Measurements from ENCODE around the gene GLOD5.

The GLOD5 gene

GRCh38 chrX:48769230-48769629 lies 7.7 kb downstream of the GLOD5 start:
- no peak for DNase-seq

- DNase-seq, result no peak
These were observed 8.7 kb downstream of the GLOD5 start for GRCh38 chrX:48770296-48770695.

DNA sequence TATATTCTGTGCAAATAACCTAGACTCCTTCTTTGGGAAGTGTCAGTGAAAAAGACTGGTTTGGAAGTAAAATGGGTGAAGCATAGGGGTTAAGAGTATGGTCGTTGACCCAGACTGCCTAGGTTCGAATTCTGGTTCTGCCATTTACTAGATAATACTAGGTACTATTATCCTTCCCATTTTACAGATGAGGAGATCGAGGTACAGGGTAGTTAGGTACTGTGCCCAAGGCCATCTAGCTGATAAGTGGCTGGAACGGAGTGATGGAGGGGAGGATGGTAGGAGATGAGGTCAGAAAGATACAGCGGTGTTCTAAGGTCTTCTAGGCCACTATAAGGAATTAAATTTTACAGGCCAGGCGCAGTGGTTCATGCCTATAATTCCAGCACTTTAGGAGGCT lies 11.1 kb downstream of the GLOD5 start:
- DNase-seq, result no peak

DNA sequence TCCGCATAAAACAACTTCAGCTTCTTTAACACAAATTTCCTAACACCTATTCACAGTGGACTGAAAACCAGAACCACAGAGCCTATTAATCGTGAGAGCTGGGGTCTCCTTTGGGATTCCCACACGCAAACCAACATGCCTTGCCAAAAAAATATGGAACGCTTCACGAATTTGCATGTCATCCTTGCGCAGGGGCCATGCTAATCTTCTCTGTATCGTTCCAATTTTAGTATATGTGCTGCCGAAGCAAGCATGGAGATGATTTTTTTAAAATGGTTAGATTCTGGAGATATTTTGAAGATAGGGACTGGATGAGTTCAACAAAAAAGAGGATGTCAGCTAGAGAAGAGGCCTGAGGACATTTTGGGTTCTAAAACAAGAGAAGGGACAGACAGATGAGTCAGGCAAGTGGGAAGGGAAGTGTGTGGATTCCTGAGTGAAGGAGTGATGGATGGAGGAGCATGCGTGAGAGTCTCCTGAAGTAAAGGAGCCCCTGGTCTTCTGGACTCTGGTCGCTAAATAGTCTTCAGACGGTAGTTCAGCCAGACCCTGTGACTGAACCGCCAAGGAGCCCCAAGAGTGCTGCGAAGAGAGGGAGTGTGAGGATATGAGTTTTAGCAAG lies 15.4 kb downstream of the GLOD5 start:
- no peak for DNase-seq

DNA sequence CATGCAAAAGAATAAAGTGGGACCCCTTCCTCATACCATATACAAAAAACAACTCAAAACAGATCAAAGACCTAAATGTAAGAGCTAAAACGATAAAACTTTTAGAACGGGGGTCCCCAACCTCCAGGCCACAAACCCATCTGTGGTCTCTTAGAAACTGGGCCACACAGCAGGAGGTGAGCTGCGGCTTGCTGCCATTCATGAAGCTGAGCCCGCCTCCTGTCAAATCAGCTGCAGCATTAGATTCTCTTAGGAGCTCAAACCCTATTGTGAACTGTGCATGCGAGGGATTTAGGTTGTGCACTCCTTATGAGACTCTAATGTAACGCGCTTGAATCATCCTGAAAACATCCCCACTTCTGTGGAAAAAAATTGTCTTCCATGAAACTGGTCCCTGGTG lies 17.9 kb downstream of the GLOD5 start:
- DNase-seq, result no peak

GRCh38 chrX:48781705-48782104 lies 20.2 kb downstream of the GLOD5 start:
- no peak for DNase-seq

- no peak for DNase-seq
These were observed 20.7 kb downstream of the GLOD5 start for GRCh38 chrX:48782216-48782615.

DNA sequence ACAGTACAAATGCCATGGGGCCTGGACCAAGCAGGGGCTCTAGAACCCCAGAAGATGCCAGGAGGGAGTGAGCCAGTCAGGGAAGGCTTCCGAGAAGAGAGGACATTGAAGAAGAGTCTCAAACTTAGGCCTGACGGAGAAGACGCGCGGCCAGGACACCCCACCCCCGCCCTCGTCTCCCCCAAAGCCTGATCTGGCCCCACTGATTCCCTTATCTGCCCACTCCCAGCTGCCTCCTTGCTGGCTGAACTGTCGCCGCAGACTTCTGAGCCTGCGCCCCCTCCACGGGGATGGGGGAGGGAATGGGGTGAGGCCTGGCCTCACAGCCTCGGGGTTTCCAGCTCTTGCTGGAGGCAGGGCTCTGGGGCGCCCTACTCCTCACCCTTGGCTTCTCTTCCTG lies 21.2 kb downstream of the GLOD5 start:
- no peak for DNase-seq

DNA sequence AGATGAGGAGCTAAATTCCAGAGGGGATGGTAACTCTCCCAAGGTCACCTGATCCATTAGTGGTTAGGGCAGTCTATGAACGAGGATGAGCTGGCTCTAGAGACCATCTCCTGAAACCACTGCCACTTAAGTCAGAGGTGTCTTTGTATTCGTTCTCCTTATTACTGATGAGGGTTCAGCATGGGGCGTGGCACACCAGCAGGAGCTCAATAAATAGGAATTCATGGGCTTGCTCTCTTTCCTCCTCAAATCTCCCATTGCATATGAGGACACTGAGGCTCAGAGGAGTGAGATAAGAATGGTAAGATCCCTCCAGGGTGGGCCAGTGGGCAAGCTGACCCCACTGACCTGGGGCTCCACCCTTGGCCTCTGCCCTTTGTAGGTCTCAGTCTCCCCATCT lies 23.2 kb downstream of the GLOD5 start:
- no peak for DNase-seq

- no peak for DNase-seq
These were observed 23.6 kb downstream of the GLOD5 start for GRCh38 chrX:48785186-48785539.

- no peak for DNase-seq
These were observed 24.1 kb downstream of the GLOD5 start for GRCh38 chrX:48785540-48786214.

DNA sequence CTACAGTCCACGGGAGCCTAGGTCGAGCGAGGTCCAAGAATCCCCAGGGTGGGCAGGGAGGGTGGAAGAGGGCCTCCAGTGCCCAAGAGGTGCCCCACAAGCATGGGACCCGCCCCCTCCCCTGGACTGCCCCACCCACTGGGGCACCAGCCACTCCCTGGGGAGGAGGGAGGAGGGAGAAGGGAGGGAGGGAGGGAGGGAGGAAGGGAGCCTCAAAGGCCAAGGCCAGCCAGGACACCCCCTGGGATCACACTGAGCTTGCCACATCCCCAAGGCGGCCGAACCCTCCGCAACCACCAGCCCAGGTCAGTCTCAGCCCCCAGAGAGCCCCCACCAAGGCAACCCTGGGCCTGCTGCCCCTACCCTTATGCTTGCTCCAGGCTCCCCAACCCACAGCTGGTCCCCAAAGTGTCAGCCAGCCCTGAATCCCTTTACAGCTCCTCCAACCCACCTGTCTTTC lies 24.8 kb downstream of the GLOD5 start, which contains the start of gene GATA1:
Gene GATA1, plus strand, starts transcription at position 250 of the 460 bp plus-strand sequence. CDS start 4,520 bp downstream, outside the sequence.
- DNase-seq, result no peak

DNA sequence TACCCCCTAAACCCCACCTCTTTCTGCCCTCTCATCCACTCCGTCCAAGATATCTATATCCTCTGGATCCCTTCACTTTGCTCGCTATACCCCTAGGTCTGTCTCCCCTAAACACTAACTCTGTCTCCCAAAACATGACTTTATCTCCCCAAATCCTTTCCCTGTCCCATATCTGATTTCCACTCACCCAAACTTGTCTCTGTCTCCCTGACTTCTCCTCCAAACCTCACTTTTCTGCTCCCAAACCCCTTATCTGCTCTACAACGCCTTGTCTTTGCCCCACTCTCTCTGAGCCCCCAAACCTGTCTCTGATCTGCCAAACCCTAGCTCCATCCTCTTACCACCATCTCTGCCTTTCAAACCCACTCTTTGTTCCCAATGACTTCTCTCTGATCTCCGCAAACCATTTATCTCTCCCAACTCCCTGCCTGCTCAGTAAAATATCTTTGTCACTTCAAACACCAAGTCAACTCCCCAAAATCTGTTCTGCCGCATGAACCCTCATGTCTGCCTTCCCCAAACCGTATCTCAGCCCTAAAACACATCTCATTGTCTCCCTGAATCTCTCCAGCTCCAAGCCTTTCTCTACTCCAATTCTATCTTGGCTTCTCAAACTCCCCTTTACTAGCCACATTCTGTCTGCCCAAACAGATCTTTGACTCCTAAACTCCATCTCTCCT lies 25.4 kb downstream of the GLOD5 start:
- no peak for DNase-seq

- no peak for DNase-seq
These were observed 26.2 kb downstream of the GLOD5 start for GRCh38 chrX:48787505-48788443.

DNA sequence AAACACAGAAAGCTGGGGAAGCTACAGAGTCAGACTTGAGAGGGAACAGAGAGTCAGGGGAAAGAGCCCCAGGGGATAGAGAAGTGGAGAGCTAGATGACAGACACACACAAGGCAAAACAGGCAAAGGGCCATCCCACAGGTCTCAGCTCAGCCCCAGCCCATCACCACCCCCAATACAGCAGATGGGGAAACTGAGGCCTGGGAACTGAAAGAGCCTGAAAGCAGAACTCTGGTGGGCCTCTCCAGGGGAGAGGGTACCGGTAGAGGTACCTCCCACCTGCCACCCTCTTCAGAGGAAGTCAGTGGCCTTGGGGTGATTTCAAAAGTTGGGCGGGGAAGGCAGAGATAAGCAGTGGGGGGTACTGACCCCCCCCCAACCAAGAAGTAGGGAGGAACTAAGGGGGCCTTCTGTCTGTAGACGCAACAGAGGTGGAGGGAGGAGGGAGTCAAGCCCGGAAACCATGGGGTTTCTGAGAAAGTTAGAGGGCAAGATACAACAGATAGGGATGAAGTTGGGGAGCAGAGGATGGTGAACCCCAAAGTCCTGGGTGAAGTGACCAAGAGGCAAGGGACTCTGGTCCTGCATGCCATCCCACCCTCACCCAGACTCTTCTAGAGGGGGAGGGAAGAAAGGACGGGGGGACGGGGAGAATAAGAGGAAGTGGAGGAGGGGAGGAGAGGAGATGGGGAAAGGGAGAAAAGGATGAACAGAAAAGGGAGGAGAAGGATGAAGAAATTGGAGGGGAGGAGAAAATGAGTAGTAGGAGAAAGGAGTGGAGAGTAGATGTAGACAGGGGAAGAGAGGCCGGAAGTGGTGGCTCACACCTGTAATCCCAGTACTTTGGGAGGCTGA lies 28.0 kb downstream of the GLOD5 start:
- no peak for DNase-seq

GRCh38 chrX:48790477-48790876 lies 28.9 kb downstream of the GLOD5 start:
- no peak for DNase-seq

GRCh38 chrX:48791063-48791820 lies 29.7 kb downstream of the GLOD5 start:
- no peak for DNase-seq

DNA sequence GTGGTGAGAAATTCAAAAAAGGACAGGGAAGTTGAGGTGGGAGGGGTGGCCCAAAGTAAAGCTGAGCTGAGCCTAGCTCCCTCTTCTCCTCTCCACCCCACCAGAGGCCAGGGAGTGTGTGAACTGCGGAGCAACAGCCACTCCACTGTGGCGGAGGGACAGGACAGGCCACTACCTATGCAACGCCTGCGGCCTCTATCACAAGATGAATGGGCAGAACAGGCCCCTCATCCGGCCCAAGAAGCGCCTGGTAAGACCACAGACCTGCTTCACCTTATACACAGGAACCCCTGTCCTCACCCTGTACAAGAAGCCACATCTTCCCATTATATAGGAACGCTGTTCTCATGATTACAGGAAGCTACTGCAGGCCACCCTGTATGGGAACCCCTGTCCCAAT lies 30.7 kb downstream of the GLOD5 start:
- no peak for DNase-seq

DNA sequence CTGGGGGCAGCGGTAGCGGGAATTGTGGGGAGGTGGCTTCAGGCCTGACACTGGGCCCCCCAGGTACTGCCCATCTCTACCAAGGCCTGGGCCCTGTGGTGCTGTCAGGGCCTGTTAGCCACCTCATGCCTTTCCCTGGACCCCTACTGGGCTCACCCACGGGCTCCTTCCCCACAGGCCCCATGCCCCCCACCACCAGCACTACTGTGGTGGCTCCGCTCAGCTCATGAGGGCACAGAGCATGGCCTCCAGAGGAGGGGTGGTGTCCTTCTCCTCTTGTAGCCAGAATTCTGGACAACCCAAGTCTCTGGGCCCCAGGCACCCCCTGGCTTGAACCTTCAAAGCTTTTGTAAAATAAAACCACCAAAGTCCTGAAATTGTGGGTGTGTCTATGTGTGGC lies 32.4 kb downstream of the GLOD5 start:
- DNase-seq, result no peak

DNA sequence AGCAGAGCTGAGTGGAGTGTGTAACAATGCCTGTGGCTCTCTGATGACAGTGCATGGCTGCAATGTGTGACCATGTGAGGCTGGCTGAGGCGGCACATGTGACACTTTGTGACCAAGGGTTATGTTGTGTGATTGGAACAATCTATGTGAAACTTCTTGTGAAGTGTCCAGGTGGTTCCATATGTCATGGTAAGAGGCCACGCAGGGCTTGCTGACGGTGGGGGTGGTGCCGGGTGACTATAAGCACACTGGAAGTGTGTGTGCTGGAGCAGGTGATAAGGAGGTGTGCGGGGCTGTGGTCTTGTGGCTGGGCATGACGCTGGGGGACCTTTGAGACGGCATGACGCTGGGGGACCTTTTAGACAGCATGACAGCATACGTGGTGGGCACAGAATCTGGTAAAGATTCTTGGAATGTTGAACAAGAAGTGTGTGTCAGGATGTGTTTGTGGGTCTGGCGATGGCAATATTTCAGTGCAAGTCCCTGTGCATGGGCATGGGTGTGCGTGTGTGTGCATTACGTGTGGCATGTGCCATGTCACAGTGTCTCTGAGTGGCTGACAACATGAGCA lies 32.9 kb downstream of the GLOD5 start:
- DNase-seq, result no peak

Measured in activated CD4-positive, alpha-beta T cell treated with anti-CD3 and anti-CD28 coated beads, Interleukin-2, amount 50 U/mL, for 4 hours (primary cell).